Measurements from ENCODE around the gene MPRIP.

Gene MPRIP

GRCh38 chr17:17114592-17115225 lies 72.5 kb downstream of the MPRIP start:
- DNase-seq, result no peak

GRCh38 chr17:17115620-17116019 lies 73.4 kb downstream of the MPRIP start:
- no peak for DNase-seq

GRCh38 chr17:17116406-17116805 lies 74.1 kb downstream of the MPRIP start:
- no peak for DNase-seq

- no peak for DNase-seq
Measured at GRCh38 chr17:17117923-17118322, 75.7 kb downstream of the MPRIP start.

GRCh38 chr17:17118399-17118798 lies 76.1 kb downstream of the MPRIP start:
- no peak for DNase-seq

GRCh38 chr17:17119106-17119505 lies 76.8 kb downstream of the MPRIP start:
- no peak for DNase-seq

GRCh38 chr17:17119533-17119932 lies 77.3 kb downstream of the MPRIP start:
- no peak for DNase-seq

GRCh38 chr17:17120294-17120693 lies 78.0 kb downstream of the MPRIP start:
- no peak for DNase-seq

GRCh38 chr17:17120701-17121100 lies 78.4 kb downstream of the MPRIP start:
- DNase-seq, result no peak

GRCh38 chr17:17121162-17121561 lies 78.9 kb downstream of the MPRIP start:
- DNase-seq, result no peak

- no peak for DNase-seq
Measured at GRCh38 chr17:17122781-17123483, 80.7 kb downstream of the MPRIP start.

- DNase-seq, result no peak
Measured at GRCh38 chr17:17124341-17124740, 82.1 kb downstream of the MPRIP start.

GRCh38 chr17:17125136-17126084 lies 83.2 kb downstream of the MPRIP start:
- DNase-seq, result peak; percentile 46

GRCh38 chr17:17126131-17127110 lies 84.2 kb downstream of the MPRIP start:
- DNase-seq, result peak; percentile 76

- DNase-seq, result no peak
Measured at GRCh38 chr17:17127156-17127555, 84.9 kb downstream of the MPRIP start.

GRCh38 chr17:17127730-17128291 lies 85.6 kb downstream of the MPRIP start:
- no peak for DNase-seq

- DNase-seq, result no peak
Measured at GRCh38 chr17:17128476-17129075, 86.3 kb downstream of the MPRIP start.

GRCh38 chr17:17129466-17129865 lies 87.2 kb downstream of the MPRIP start:
- no peak for DNase-seq

GRCh38 chr17:17130077-17130844 lies 88.0 kb downstream of the MPRIP start:
- DNase-seq, result no peak

- no peak for DNase-seq
Measured at GRCh38 chr17:17131839-17132238, 89.6 kb downstream of the MPRIP start.

- no peak for DNase-seq
Measured at GRCh38 chr17:17132746-17133145, 90.5 kb downstream of the MPRIP start.
